SK-N-SH treated with all-trans-retinoic acid at 6 μM for 48 hours (cell line): ENCODE data around the gene MED9.

Experiments used
- ARNTL ChIP-seq: fragments of 450-650 bp; formaldehyde crosslinking; IDR thresholded peaks from 2 replicates; pipeline ENCODE4 v1.5.0; 2020; ENCODE audit warnings: low read depth, mild to moderate bottlenecking, moderate library complexity, borderline replicate concordance
- BACH2 ChIP-seq: fragments of 250-450 bp; sonication (Bioruptor Pico); IDR thresholded peaks from 2 replicates; pipeline ENCODE4 v1.9.0; 2021; ENCODE audit warnings: mild to moderate bottlenecking, borderline replicate concordance
- OSR1 ChIP-seq: fragments of 250-450 bp; sonication (Bioruptor Pico); IDR thresholded peaks from 2 replicates; pipeline ENCODE4 v1.8.0; 2022; ENCODE audit warnings: moderate library complexity, mild to moderate bottlenecking, inconsistent platforms
- PPARA ChIP-seq: fragments of 250-450 bp; sonication (Bioruptor Pico); IDR thresholded peaks from 2 replicates; pipeline ENCODE4 v1.5.0; 2020; ENCODE audit warnings: mild to moderate bottlenecking, borderline replicate concordance
- RARB ChIP-seq: fragments of 250-450 bp; sonication (Bioruptor Pico); IDR thresholded peaks from 2 replicates; pipeline ENCODE4 v1.8.0; 2021; ENCODE audit warnings: mild to moderate bottlenecking, moderate library complexity
- ZFP3 ChIP-seq: fragments of 250-450 bp; sonication (Bioruptor Pico); IDR thresholded peaks from 2 replicates; pipeline ENCODE4 v1.5.0; 2020; ENCODE audit warnings: mild to moderate bottlenecking, moderate library complexity
- ZFP30 ChIP-seq: fragments of 450-650 bp; formaldehyde crosslinking; IDR thresholded peaks from 2 replicates; pipeline ENCODE4 v1.5.0; 2022; ENCODE audit warnings: mild to moderate bottlenecking, moderate library complexity
- ZNF70 ChIP-seq: fragments of 450-650 bp; formaldehyde crosslinking; IDR thresholded peaks from 2 replicates; pipeline ENCODE4 v1.5.0; 2020; ENCODE audit warnings: mild to moderate bottlenecking, moderate library complexity
- TF ChIP-seq, protein P1 (sequence below): fragments of 250-450 bp; sonication (Bioruptor Pico); IDR thresholded peaks from 2 replicates; pipeline ENCODE4 v1.5.1; 2021; ENCODE audit warnings: mild to moderate bottlenecking, moderate library complexity
- TF ChIP-seq, protein P2 (sequence below): fragments of 250-450 bp; sonication (Bioruptor Pico); IDR thresholded peaks from 2 replicates; pipeline ENCODE4 v1.8.0; 2020; ENCODE audit warnings: mild to moderate bottlenecking, moderate library complexity, borderline replicate concordance
- TF ChIP-seq, protein P3 (sequence below): fragments of 250-450 bp; sonication (Bioruptor Pico); IDR thresholded peaks from 2 replicates; pipeline ENCODE4 v1.8.0; 2021; ENCODE audit warnings: low read depth, mild to moderate bottlenecking, moderate library complexity, borderline replicate concordance

DNA sequence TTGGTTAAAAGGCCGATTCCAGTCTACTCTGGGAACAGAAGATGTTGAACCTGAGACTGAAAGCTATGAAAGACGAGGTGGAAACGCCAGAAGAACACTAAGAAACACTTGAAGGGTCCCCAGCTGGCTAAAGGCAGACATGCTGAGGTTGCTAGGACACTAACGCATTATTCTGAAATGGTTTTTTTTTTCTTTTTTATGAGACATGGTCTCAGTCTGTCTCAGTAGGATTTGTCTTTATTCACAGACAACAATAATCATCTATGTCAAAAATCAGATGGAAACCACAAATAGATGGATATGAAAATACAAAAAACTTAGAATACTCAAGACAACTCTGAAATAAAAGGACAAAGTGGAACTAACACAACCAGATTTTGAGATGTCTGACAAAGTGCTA is 54.4 kb downstream of the MED9 start:
- TF ChIP-seq ARNTL (CRISPR knock-in tag) (no peak), ZFP3 (CRISPR knock-in tag) (no peak), ZNF70 (CRISPR knock-in tag) (no peak), RARB (CRISPR knock-in tag) (no peak), ZFP30 (CRISPR knock-in tag) (no peak), PPARA (CRISPR knock-in tag) (no peak), OSR1 (CRISPR knock-in tag) (no peak), BACH2 (CRISPR knock-in tag) (no peak)
- TF ChIP-seq, protein P1, sequence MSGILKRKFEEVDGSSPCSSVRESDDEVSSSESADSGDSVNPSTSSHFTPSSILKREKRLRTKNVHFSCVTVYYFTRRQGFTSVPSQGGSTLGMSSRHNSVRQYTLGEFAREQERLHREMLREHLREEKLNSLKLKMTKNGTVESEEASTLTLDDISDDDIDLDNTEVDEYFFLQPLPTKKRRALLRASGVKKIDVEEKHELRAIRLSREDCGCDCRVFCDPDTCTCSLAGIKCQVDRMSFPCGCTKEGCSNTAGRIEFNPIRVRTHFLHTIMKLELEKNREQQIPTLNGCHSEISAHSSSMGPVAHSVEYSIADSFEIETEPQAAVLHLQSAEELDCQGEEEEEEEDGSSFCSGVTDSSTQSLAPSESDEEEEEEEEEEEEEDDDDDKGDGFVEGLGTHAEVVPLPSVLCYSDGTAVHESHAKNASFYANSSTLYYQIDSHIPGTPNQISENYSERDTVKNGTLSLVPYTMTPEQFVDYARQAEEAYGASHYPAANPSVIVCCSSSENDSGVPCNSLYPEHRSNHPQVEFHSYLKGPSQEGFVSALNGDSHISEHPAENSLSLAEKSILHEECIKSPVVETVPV: no peak
- TF ChIP-seq, protein P2, sequence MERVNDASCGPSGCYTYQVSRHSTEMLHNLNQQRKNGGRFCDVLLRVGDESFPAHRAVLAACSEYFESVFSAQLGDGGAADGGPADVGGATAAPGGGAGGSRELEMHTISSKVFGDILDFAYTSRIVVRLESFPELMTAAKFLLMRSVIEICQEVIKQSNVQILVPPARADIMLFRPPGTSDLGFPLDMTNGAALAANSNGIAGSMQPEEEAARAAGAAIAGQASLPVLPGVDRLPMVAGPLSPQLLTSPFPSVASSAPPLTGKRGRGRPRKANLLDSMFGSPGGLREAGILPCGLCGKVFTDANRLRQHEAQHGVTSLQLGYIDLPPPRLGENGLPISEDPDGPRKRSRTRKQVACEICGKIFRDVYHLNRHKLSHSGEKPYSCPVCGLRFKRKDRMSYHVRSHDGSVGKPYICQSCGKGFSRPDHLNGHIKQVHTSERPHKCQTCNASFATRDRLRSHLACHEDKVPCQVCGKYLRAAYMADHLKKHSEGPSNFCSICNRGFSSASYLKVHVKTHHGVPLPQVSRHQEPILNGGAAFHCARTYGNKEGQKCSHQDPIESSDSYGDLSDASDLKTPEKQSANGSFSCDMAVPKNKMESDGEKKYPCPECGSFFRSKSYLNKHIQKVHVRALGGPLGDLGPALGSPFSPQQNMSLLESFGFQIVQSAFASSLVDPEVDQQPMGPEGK (CRISPR knock-in tag): no peak
- TF ChIP-seq, protein P3, sequence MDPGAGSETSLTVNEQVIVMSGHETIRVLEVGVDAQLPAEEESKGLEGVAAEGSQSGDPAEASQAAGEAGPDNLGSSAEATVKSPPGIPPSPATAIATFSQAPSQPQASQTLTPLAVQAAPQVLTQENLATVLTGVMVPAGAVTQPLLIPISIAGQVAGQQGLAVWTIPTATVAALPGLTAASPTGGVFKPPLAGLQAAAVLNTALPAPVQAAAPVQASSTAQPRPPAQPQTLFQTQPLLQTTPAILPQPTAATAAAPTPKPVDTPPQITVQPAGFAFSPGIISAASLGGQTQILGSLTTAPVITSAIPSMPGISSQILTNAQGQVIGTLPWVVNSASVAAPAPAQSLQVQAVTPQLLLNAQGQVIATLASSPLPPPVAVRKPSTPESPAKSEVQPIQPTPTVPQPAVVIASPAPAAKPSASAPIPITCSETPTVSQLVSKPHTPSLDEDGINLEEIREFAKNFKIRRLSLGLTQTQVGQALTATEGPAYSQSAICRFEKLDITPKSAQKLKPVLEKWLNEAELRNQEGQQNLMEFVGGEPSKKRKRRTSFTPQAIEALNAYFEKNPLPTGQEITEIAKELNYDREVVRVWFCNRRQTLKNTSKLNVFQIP (CRISPR knock-in tag): no peak
